ENCODE data around the gene COL18A1. TPM values are rescaled to one million over a fixed set of nuclear protein-coding genes. Genes with fewer than 3 reads are reported as not detected.

Gene COL18A1
- total RNA-seq, 4 donors from 2014 or later, result 97.7 to 173 (median 110) TPM

- Histone ChIP-seq H3K36me3 (no peaks in the 10 kb centered on the region), H3K4me1 (peaks cover 4 to 19% (median 15%) of the 10 kb centered on the region in 4 donors), H3K27ac (replicated peaks in 1 of 4) (no peak overlapping the region), H3K4me3 (no peak overlapping the region), H3K9me3 (no peaks in the 10 kb centered on the region), H3K27me3 (peaks cover 0 to 17% (median 0%) of the 10 kb centered on the region in 4 donors)
- intact Hi-C loops (cut with DNase I), result no loop called here
- 76% methylated on average over 16 of the region's 16 CpGs for WGBS
- no peak for DNase-seq (ENCODE audit: extremely low spot score)
- TF ChIP-seq POLR2AphosphoS5 (IDR thresholded peaks at IDR 0.05) (no peak), CTCF (IDR thresholded peaks at IDR 0.05) (no peak), POLR2A (IDR thresholded peaks at IDR 0.05; ENCODE audit: low read depth) (no peak), EP300 (IDR thresholded peaks at IDR 0.05) (no peak)
Measured at GRCh38 chr21:45546636-45547544, 141.9 kb downstream of the COL18A1 start.

GRCh38 chr21:45547545-45547900, 142.6 kb downstream of the COL18A1 start:
- intact Hi-C loops (cut with DNase I), result no loop called here
- Histone ChIP-seq H3K27ac (replicated peaks in 1 of 4) (no peak overlapping the region), H3K4me1 (peaks cover 4 to 18% (median 10%) of the 10 kb centered on the region in 4 donors), H3K4me3 (no peak overlapping the region), H3K36me3 (no peaks in the 10 kb centered on the region), H3K9me3 (no peaks in the 10 kb centered on the region), H3K27me3 (peaks cover 0 to 23% (median 0%) of the 10 kb centered on the region in 4 donors)
- no peak for DNase-seq (ENCODE audit: extremely low spot score)
- 100% methylated on average over 3 of the region's 3 CpGs for WGBS
- TF ChIP-seq POLR2A (IDR thresholded peaks at IDR 0.05; ENCODE audit: low read depth) (no peak), CTCF (IDR thresholded peaks at IDR 0.05) (no peak)

- 80% methylated on average over 9 of the region's 9 CpGs for WGBS
- DNase-seq (ENCODE audit: extremely low spot score), result no peak
- no peak overlapping the region for H3K27ac ChIP-seq (replicated peaks in 1 of 4)
- peaks cover 0 to 9% (median 3%) of the 10 kb centered on the region in 4 donors for H3K4me1 ChIP-seq
- TF ChIP-seq CTCF (IDR thresholded peaks at IDR 0.05), result no peak
- no peak for TF ChIP-seq EP300 (IDR thresholded peaks at IDR 0.05)
- TF ChIP-seq POLR2A (IDR thresholded peaks at IDR 0.05; ENCODE audit: low read depth), result no peak
- no peak for TF ChIP-seq POLR2AphosphoS5 (IDR thresholded peaks at IDR 0.05)
- no peak overlapping the region for H3K4me3 ChIP-seq
- H3K36me3 ChIP-seq, result no peaks in the 10 kb centered on the region
- H3K9me3 ChIP-seq, result no peaks in the 10 kb centered on the region
- H3K27me3 ChIP-seq, result peaks cover 0 to 25% (median 0%) of the 10 kb centered on the region in 4 donors
- intact Hi-C loops (cut with DNase I), result no loop called here
Measured at GRCh38 chr21:45548711-45549491, 143.9 kb downstream of the COL18A1 start.

- peaks cover 0 to 25% (median 0%) of the 10 kb centered on the region in 4 donors for H3K27me3 ChIP-seq
- 78% methylated on average over 12 of the region's 15 CpGs for WGBS
- no peaks in the 10 kb centered on the region for H3K36me3 ChIP-seq
- TF ChIP-seq POLR2A (IDR thresholded peaks at IDR 0.05; ENCODE audit: low read depth) (no peak), EP300 (IDR thresholded peaks at IDR 0.05) (no peak), CTCF (IDR thresholded peaks at IDR 0.05) (no peak)
- H3K9me3 ChIP-seq, result no peaks in the 10 kb centered on the region
- intact Hi-C loops (cut with DNase I), result no loop called here
- DNase-seq (ENCODE audit: extremely low spot score), result no peak
- H3K4me3 ChIP-seq, result no peak overlapping the region
- H3K27ac ChIP-seq (replicated peaks in 1 of 4), result peak overlapping the region in 1 of 4 donors; percentile 22
- peaks cover 0 to 15% (median 7%) of the 10 kb centered on the region in 4 donors for H3K4me1 ChIP-seq
Measured at GRCh38 chr21:45549626-45550463, 144.9 kb downstream of the COL18A1 start.
